PC-9 (cell line): ENCODE results near the gene ANKFN1.

Source experiments
- EZH2 ChIP-seq: fragments of 200-600 bp; sonication (generic); IDR thresholded peaks from 2 replicates; pipeline ENCODE4 v1.8.0; 2017; ENCODE audit warnings: antibody characterized with exemption, low read depth
- TF ChIP-seq, protein P1 (sequence below): fragments of 200-600 bp; sonication (generic); conservative IDR thresholded peaks from 2 replicates; pipeline ENCODE4 v1.6.1; 2017; ENCODE audit warnings: mixed run types, antibody characterized with exemption, mild to moderate bottlenecking, moderate library complexity

DNA sequence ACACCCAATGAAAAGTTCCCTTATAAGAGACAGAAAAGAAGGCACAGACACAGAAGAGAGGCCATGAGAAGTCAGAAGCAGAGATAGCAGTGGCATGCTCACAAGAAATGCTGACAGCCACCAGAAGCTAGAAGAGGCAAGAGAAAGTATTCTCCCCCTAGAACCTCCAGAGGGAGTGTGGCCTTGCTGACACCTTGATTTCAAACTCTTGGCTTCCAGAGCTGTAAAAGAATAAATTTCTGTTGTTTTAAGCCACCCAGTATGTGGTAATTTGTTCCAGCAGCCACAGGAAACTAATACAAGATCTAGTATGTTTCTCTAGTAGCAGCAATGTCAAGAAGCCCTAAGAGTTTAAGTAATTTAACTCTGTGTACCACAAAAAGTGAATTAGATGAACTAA, 353.1 kb downstream of the ANKFN1 start:
- TF ChIP-seq, protein P1, sequence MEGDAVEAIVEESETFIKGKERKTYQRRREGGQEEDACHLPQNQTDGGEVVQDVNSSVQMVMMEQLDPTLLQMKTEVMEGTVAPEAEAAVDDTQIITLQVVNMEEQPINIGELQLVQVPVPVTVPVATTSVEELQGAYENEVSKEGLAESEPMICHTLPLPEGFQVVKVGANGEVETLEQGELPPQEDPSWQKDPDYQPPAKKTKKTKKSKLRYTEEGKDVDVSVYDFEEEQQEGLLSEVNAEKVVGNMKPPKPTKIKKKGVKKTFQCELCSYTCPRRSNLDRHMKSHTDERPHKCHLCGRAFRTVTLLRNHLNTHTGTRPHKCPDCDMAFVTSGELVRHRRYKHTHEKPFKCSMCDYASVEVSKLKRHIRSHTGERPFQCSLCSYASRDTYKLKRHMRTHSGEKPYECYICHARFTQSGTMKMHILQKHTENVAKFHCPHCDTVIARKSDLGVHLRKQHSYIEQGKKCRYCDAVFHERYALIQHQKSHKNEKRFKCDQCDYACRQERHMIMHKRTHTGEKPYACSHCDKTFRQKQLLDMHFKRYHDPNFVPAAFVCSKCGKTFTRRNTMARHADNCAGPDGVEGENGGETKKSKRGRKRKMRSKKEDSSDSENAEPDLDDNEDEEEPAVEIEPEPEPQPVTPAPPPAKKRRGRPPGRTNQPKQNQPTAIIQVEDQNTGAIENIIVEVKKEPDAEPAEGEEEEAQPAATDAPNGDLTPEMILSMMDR: no peak
- TF ChIP-seq EZH2: no peak
